ENCODE results near the gene STX19.

Gene STX19

DNA sequence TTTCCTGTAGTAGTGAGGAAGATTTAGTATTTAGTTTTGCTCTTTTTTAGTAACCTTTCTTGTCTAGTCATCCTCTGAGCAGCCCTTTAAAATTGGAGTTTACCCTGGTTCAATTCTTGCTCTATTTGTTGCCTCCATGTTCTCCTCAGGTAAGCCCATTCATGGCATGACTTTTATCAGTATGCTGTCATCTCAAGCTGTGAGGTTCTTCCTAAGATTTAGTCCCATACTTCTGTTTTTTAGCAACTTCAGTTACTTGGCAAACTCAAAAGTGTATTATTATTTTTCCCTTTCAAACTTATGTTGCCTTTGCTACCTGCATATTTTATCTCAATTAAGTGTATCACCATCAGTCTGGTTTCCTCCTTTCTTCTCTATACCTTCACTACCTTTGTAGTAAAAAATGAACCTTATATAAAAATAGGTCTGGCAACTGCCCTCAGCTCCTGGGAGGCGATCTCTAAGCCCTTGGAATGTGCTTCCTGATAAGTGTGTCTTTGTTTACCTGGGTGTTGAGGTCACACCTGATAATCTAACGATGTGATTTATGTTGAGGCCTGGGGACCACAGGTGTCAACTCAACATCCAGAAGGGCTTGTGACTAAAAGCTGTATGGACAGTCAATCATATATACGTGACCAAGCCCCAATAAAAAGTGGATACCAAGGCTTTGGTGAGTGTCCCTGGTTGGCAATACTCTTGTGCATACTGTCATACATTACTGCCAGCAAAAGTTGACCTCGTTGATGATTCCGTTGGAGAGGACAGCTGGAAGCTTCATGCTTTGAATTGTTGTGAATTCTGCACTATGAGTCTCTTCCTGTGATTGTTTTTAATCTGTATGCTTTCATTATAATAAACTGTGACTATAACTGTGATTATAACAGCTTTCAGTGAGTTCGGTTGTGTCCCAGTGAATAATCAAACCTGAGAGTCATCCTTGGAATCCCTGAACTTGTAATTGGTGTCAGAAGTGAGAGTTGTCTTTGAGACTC lies 38.4 kb upstream of the STX19 start:
- Histone ChIP-seq H3K4me3 (ENCODE audit: low read depth in 1 of 2, low read length in 1 of 2) (no peak overlapping the region), H3K36me3 (peaks cover 17% of the 10 kb centered on the region), H3K27me3 (no peaks in the 10 kb centered on the region), H3K27ac (no peak overlapping the region), H3K9me3 (no peaks in the 10 kb centered on the region), H3K4me1 (ENCODE audit: control insufficient read depth in 1 of 2, insufficient read depth in 1 of 2, low read depth in 1 of 2, low read length in 1 of 2) (peaks cover 26 to 27% of the 10 kb centered on the region in 2 experiments)
- TF ChIP-seq, protein P1, sequence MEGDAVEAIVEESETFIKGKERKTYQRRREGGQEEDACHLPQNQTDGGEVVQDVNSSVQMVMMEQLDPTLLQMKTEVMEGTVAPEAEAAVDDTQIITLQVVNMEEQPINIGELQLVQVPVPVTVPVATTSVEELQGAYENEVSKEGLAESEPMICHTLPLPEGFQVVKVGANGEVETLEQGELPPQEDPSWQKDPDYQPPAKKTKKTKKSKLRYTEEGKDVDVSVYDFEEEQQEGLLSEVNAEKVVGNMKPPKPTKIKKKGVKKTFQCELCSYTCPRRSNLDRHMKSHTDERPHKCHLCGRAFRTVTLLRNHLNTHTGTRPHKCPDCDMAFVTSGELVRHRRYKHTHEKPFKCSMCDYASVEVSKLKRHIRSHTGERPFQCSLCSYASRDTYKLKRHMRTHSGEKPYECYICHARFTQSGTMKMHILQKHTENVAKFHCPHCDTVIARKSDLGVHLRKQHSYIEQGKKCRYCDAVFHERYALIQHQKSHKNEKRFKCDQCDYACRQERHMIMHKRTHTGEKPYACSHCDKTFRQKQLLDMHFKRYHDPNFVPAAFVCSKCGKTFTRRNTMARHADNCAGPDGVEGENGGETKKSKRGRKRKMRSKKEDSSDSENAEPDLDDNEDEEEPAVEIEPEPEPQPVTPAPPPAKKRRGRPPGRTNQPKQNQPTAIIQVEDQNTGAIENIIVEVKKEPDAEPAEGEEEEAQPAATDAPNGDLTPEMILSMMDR (IDR thresholded peaks at IDR 0.05), result no peak

DNA sequence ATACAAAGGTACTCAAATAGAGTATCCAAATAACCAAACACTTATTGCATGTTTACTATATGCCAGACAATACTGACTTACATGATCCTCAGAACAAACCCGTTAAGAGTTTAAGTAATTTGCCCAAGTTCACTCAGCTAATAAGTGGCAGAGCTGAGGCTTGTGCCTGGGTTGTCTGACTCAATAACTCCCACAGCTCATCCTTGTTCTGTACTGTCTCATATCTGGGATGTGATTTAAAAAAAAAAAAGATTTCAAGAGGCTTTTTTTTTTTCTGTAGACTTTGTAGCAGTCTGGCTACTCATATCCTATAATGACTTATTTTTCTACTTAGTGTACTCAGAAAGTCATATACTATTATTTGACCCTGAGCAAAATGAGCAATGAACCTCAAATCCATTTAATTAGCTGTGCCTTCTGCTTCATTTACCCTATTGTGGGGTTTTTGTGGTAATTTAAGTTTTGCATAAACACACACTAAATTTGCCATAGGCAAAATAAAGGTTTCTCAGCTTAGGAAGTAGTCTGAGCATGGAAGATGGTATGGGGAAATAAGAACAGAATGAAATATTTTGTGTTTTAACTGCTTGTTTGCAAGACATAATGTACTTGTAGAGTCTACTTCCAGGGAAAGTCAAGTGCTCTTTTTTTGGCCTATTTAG lies 37.6 kb upstream of the STX19 start:
- no peaks in the 10 kb centered on the region for H3K27me3 ChIP-seq
- TF ChIP-seq, protein P1 (IDR thresholded peaks at IDR 0.05), result no peak
- H3K36me3 ChIP-seq, result peaks cover 12% of the 10 kb centered on the region
- no peaks in the 10 kb centered on the region for H3K9me3 ChIP-seq
- H3K4me3 ChIP-seq (ENCODE audit: low read depth in 1 of 2, low read length in 1 of 2), result no peak overlapping the region
- H3K27ac ChIP-seq, result no peak overlapping the region
- H3K4me1 ChIP-seq (ENCODE audit: control insufficient read depth in 1 of 2, insufficient read depth in 1 of 2, low read depth in 1 of 2, low read length in 1 of 2), result peaks cover 27% of the 10 kb centered on the region in 2 experiments

DNA sequence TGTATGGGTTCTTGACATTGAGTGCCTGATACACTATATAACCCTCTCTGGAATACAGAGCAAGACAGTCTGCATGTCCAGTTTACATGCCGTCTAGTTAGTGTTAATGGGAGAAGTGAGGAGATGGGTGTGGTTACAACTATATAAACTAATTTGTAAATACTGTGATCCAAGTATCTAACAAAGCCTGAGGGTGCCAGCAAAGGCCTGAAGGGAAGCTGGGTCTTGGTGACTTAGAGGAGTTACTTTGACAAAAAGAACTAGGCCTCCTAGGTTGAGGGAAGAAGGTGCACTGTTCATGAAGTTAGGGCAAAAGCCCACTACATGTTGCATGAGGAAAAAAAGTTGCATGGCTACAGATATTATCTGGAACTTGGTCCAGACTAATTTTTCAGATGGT lies 36.7 kb upstream of the STX19 start:
- H3K4me3 ChIP-seq (ENCODE audit: low read depth in 1 of 2, low read length in 1 of 2), result no peak overlapping the region
- no peak overlapping the region for H3K27ac ChIP-seq
- peaks cover 27% of the 10 kb centered on the region in 2 experiments for H3K4me1 ChIP-seq (ENCODE audit: control insufficient read depth in 1 of 2, insufficient read depth in 1 of 2, low read depth in 1 of 2, low read length in 1 of 2)
- H3K9me3 ChIP-seq, result no peaks in the 10 kb centered on the region
- no peaks in the 10 kb centered on the region for H3K27me3 ChIP-seq
- TF ChIP-seq, protein P1 (IDR thresholded peaks at IDR 0.05), result no peak
- peaks cover 12% of the 10 kb centered on the region for H3K36me3 ChIP-seq

DNA sequence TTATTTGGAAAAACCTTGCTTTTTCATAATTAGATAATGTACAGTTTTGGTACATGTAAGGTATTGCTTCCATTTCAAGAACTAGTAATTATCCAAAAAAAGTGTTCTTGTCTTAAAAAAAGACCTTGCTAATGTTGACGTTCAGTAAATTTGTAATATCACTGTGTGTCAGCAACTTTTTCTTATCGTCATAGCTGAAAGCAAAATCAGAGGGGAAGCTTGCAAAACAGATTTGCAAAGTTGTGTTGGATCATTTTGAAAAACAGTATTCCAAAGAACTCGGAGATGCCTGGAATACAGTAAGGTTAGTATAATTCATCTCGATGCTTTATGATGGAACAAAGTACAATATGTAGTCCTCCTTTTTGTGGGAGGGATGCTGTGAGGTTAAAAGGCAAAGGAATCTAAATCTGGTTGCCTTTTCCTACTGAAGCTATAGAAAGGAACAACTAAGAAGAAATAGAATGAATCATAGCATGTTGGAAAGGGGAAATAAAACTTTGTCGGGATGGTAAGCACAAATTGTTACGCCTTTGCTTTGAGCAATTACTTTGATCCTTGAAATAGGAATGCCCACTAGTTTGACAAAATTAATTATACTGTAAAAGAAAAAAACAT lies 36.0 kb upstream of the STX19 start:
- Histone ChIP-seq H3K4me3 (ENCODE audit: low read depth in 1 of 2, low read length in 1 of 2) (peak overlapping the region in 1 of 2 experiments; percentile 74), H3K27me3 (no peaks in the 10 kb centered on the region), H3K36me3 (peaks cover 12% of the 10 kb centered on the region), H3K9me3 (no peaks in the 10 kb centered on the region), H3K27ac (peak overlapping the region; percentile 96), H3K4me1 (ENCODE audit: control insufficient read depth in 1 of 2, insufficient read depth in 1 of 2, low read depth in 1 of 2, low read length in 1 of 2) (peaks cover 27% of the 10 kb centered on the region in 2 experiments)
- TF ChIP-seq, protein P1 (IDR thresholded peaks at IDR 0.05), result no peak

DNA sequence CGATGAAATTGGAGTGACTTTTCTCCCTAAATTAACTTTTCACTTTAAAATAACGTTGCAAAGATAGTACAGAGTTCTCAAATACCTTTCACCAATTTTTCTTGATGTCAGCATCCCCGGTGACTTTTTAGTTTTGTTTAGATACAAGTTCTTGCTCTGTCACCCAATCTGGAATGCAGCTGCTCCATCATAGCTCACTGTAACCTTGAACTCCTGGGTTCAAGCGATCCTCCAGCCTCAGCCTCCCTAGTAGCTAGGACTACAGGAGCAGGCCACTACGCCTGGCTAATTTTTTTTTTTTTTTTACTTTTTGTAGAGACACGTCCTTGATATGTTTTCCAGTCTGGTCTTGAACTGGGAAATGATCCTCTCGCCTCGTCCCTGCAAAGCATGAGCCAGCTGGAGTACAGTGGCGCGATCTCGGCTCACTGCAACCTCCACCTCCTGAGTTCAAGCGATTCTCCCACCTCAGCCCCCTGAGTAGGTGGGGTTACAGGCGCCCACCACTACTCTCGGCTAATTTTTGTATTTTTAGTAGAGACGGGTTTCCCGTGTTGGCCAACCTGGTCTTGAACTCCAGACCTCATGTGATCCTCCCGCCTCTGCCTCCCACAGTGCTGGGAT lies 35.2 kb upstream of the STX19 start:
- Histone ChIP-seq H3K4me3 (ENCODE audit: low read depth in 1 of 2, low read length in 1 of 2) (peak overlapping the region; percentile 74 to 89), H3K9me3 (no peaks in the 10 kb centered on the region), H3K27ac (peak overlapping the region; percentile 96), H3K36me3 (peaks cover 12% of the 10 kb centered on the region), H3K4me1 (ENCODE audit: control insufficient read depth in 1 of 2, insufficient read depth in 1 of 2, low read depth in 1 of 2, low read length in 1 of 2) (peaks cover 27% of the 10 kb centered on the region in 2 experiments), H3K27me3 (no peaks in the 10 kb centered on the region)
- TF ChIP-seq, protein P1 (IDR thresholded peaks at IDR 0.05), result no peak
